H9 (cell line): ENCODE data around the gene MRPS23. TPM values are rescaled to one million over a fixed set of nuclear protein-coding genes. Genes with fewer than 3 reads are reported as not detected.

Source experiments
- DNase-seq: peaks from one replicate; pipeline ENCODE4 v3.0.0-alpha.2; 2017
- H2AFZ ChIP-seq: one replicate; pipeline ENCODE4 v1.6.1; 2013; ENCODE audit warnings: mild to moderate bottlenecking, low read length, control low read depth, moderate library complexity
- H2AK5ac ChIP-seq: 2 replicates; pipeline ENCODE4 v1.6.1; 2013; ENCODE audit warnings: low read length, control low read depth, mixed read lengths; ENCODE audit not compliant: insufficient read length
- H2BK120ac ChIP-seq: one replicate; pipeline ENCODE4 v1.6.1; 2013; ENCODE audit warnings: low read depth, mild to moderate bottlenecking, low read length, control low read depth, inconsistent platforms; ENCODE audit not compliant: poor library complexity, severe bottlenecking
- H2BK12ac ChIP-seq: 2 replicates; pipeline ENCODE4 v1.6.1; 2013; ENCODE audit warnings: low read length, control low read depth, mixed read lengths, low read depth; ENCODE audit not compliant: insufficient read length
- H2BK15ac ChIP-seq: 2 replicates; pipeline ENCODE4 v1.6.1; 2013; ENCODE audit warnings: low read depth, low read length, control low read depth
- H2BK20ac ChIP-seq: one replicate; pipeline ENCODE4 v1.6.1; 2013; ENCODE audit warnings: low read depth, mild to moderate bottlenecking, low read length, control low read depth, inconsistent platforms; ENCODE audit not compliant: poor library complexity, severe bottlenecking
- H2BK5ac ChIP-seq: 2 replicates; pipeline ENCODE4 v1.6.1; 2013; ENCODE audit warnings: low read length, control low read depth, mixed read lengths; ENCODE audit not compliant: insufficient read length
- H3K14ac ChIP-seq: 2 replicates; pipeline ENCODE4 v1.6.1; 2013; ENCODE audit warnings: low read length, control low read depth; ENCODE audit not compliant: insufficient read depth
- H3K18ac ChIP-seq: 2 replicates; pipeline ENCODE4 v1.6.1; 2013; ENCODE audit warnings: low read depth, mild to moderate bottlenecking, mixed read lengths, low read length, control low read depth; ENCODE audit not compliant: insufficient read length
- H3K23ac ChIP-seq: 2 replicates; pipeline ENCODE4 v1.6.1; 2013; ENCODE audit warnings: low read length, control low read depth, mixed read lengths, low read depth; ENCODE audit not compliant: insufficient read length
- H3K23me2 ChIP-seq: 2 replicates; pipeline ENCODE4 v1.6.1; 2013; ENCODE audit warnings: low read depth, mild to moderate bottlenecking, mixed read lengths, low read length, control low read depth; ENCODE audit not compliant: insufficient read length, poor library complexity, severe bottlenecking
- H3K27ac ChIP-seq: 2 replicates; pipeline ENCODE4 v1.5.1; 2013; ENCODE audit warnings: low read length, control low read depth, mixed read lengths, low read depth; ENCODE audit not compliant: insufficient read length
- H3K27me3 ChIP-seq: 2 replicates; pipeline ENCODE4 v1.6.1; 2013; ENCODE audit warnings: low read length, control low read depth, inconsistent platforms; ENCODE audit not compliant: insufficient read depth
- H3K4ac ChIP-seq: 2 replicates; pipeline ENCODE4 v1.6.1; 2013; ENCODE audit warnings: low read depth, mild to moderate bottlenecking, control low read depth, inconsistent platforms, low read length, moderate library complexity
- H3K4me1 ChIP-seq: 2 replicates; pipeline ENCODE4 v1.6.1; 2013; ENCODE audit warnings: low read length, control low read depth, inconsistent platforms; ENCODE audit not compliant: insufficient read depth
- H3K4me2 ChIP-seq: 2 replicates; pipeline ENCODE4 v1.6.1; 2013; ENCODE audit warnings: low read length, control low read depth, mixed read lengths; ENCODE audit not compliant: insufficient read length, insufficient read depth
- H3K56ac ChIP-seq: 2 replicates; pipeline ENCODE4 v1.6.1; 2013; ENCODE audit warnings: low read depth, mild to moderate bottlenecking, mixed read lengths, low read length, control low read depth; ENCODE audit not compliant: insufficient read length
- H3K79me1 ChIP-seq: 2 replicates; pipeline ENCODE4 v1.6.1; 2013; ENCODE audit warnings: low read depth, mild to moderate bottlenecking, moderate library complexity, low read length, control low read depth, inconsistent platforms; ENCODE audit not compliant: insufficient read depth, poor library complexity, severe bottlenecking
- H3K79me2 ChIP-seq: 2 replicates; pipeline ENCODE4 v1.6.1; 2013; ENCODE audit warnings: low read length, control low read depth, inconsistent platforms; ENCODE audit not compliant: insufficient read depth
- H3K9ac ChIP-seq: 2 replicates; pipeline ENCODE4 v1.6.1; 2013; ENCODE audit warnings: low read length, control low read depth, mixed read lengths; ENCODE audit not compliant: insufficient read length; ENCODE audit errors: extremely low read depth
- H3K9me3 ChIP-seq: one replicate; pipeline ENCODE4 v1.6.1; 2013; ENCODE audit warnings: low read depth, low read length, inconsistent platforms; ENCODE audit not compliant: control insufficient read depth
- H3T11ph ChIP-seq: one replicate; pipeline ENCODE4 v1.6.1; 2013; ENCODE audit warnings: mild to moderate bottlenecking, low read length, control low read depth, inconsistent platforms
- H4K20me1 ChIP-seq: one replicate; pipeline ENCODE4 v1.6.1; 2013; ENCODE audit not compliant: control insufficient read depth, insufficient read length, insufficient read depth
- H4K5ac ChIP-seq: 2 replicates; pipeline ENCODE4 v1.6.1; 2013; ENCODE audit warnings: low read depth, mild to moderate bottlenecking, mixed read lengths, low read length, control low read depth; ENCODE audit not compliant: insufficient read length
- H4K8ac ChIP-seq: replicated peaks from 2 replicates; pipeline ENCODE4 v1.6.1; 2013; ENCODE audit warnings: low read length, control low read depth, mixed read lengths, low read depth; ENCODE audit not compliant: insufficient read length
- H4K91ac ChIP-seq: 2 replicates; pipeline ENCODE4 v1.6.1; 2013; ENCODE audit warnings: low read depth, mild to moderate bottlenecking, moderate library complexity, mixed read lengths, low read length, control low read depth; ENCODE audit not compliant: insufficient read length
- H3K27ac Mint-ChIP-seq, 3 experiments: 2 replicates in 2 of 3; 3 replicates in 1 of 3; pipeline ENCODE4 v1.8.0; 2020 to 2021; ENCODE audit warnings: mixed read lengths in 3 of 3, mild to moderate bottlenecking in 1 of 3, moderate library complexity in 1 of 3
- H3K27me3 Mint-ChIP-seq: 2 replicates; pipeline ENCODE4 v1.8.0; 2021; ENCODE audit warnings: low read depth, mild to moderate bottlenecking, moderate library complexity, mixed read lengths
- H3K36me3 Mint-ChIP-seq, 3 experiments: 2 replicates in 2 of 3; 3 replicates in 1 of 3; pipeline ENCODE4 v1.8.0; 2020 to 2021; ENCODE audit warnings: low read depth in 3 of 3, mixed read lengths in 3 of 3; ENCODE audit not compliant: insufficient read depth in 1 of 3
- H3K4me1 Mint-ChIP-seq, 2 experiments: 2 replicates each; pipeline ENCODE4 v1.8.0; 2020; ENCODE audit warnings: mixed read lengths in 2 of 2
- H3K4me3 Mint-ChIP-seq, 2 experiments: 2 replicates in 1 of 2; 3 replicates in 1 of 2; pipeline ENCODE4 v1.8.0; 2020 to 2021; ENCODE audit warnings: mild to moderate bottlenecking in 2 of 2, mixed read lengths in 2 of 2, moderate library complexity in 1 of 2
- H3K9me3 Mint-ChIP-seq, 2 experiments: 2 replicates in 1 of 2; 3 replicates in 1 of 2; pipeline ENCODE4 v1.8.0; 2020; ENCODE audit warnings: mild to moderate bottlenecking in 2 of 2, mixed read lengths in 2 of 2, moderate library complexity in 1 of 2
- WGBS: extraction: QIAGEN DNeasy Blood & Tissue Kit; methylation state at CpG from one replicate; pipeline ENCODE4 v1.1.7; 2013; ENCODE audit warnings: missing lambda C conversion rate, low lambda C conversion rate, mixed read lengths; ENCODE audit not compliant: insufficient read length; ENCODE audit errors: extremely low coverage; 5-methylcytosine and 5-hydroxymethylcytosine counted together
- total RNA-seq: library from RNA; stranded (reverse); gene quantifications from 2 replicates; pipeline ENCODE4 v1.2.1, GENCODE V29; 2021
- TF ChIP-seq, protein P1 (sequence below): fragments of 200-600 bp; sonication (generic); conservative IDR thresholded peaks from 3 replicates; pipeline ENCODE4 v1.8.0; 2021; ENCODE audit warnings: antibody characterized with exemption, mild to moderate bottlenecking

MRPS23 gene
- total RNA-seq, 1 experiment from 2014 or later, result 62.0 TPM

DNA sequence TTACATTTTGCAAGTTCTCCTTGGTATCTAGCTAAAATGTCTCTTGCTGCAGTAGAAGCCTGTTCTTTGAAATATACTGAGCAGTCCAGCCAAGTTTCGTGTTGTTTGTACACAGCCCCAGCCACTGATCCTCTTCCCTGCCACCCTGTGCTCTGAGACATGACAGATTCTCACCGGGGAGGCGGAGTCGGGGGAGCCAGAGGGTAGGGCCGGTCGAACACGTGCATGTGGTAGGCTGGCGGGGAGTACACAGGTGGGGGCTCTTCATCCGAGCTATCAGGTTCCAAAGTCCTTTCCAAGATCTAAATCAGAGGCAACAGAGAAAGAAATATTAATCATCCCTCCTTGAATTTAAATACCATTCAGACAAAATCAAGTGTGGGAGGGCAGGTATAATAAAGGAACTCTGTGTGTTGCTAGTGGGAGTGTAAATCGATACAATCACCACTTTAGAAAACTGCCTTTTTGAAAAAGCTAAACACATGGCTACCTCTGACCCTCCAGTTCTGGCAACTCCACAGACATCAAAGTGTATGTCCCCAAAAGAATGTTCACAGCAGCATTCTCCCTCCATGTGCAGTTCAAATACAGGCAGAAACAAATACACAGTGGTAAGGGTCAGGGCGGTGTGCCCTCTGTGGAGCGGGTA is 29.7 kb upstream of the MRPS23 start:
- Histone ChIP-seq H2BK5ac (no peak overlapping the region), H4K5ac (no peak overlapping the region), H3K23me2 (peaks cover 3% of the 10 kb centered on the region), H4K8ac (no peak overlapping the region), H2AK5ac (no peak overlapping the region), H4K20me1 (peaks cover 4% of the 10 kb centered on the region), H3K14ac (no peak overlapping the region), H4K91ac (no peak overlapping the region), H3K79me1 (no peaks in the 10 kb centered on the region), H3K4me1 (peaks cover 29% of the 10 kb centered on the region), H3K56ac (no peak overlapping the region), H2BK12ac (no peak overlapping the region), H3K4me2 (no peak overlapping the region), H2BK120ac (no peak overlapping the region), H3K27ac (peak overlapping the region; percentile 2), H3T11ph (no peak overlapping the region), H3K23ac (no peak overlapping the region), H3K9ac (no peak overlapping the region), H3K4ac (no peak overlapping the region), H2AFZ (no peak overlapping the region), H3K27me3 (no peaks in the 10 kb centered on the region; the same call in 1 of the 2 replicates), H3K18ac (no peak overlapping the region), H2BK20ac (no peak overlapping the region), H3K79me2 (no peaks in the 10 kb centered on the region), H2BK15ac (no peak overlapping the region), H3K9me3 (no peaks in the 10 kb centered on the region)
- Mint-ChIP-seq H3K9me3 (peaks cover 5 to 9% of the 10 kb centered on the region in 2 experiments; a peak in 2 of 5 replicates), H3K36me3 (peaks cover 3 to 8% (median 5%) of the 10 kb centered on the region in 3 experiments; a peak in 5 of 7 replicates), H3K27me3 (peaks cover 55% of the 10 kb centered on the region), H3K4me3 (no peak overlapping the region; a peak in 2 of 5 replicates), H3K27ac (peak overlapping the region in 1 of 3 experiments; percentile 72; a peak in 2 of 7 replicates), H3K4me1 (peaks cover 61 to 66% of the 10 kb centered on the region in 2 experiments)
- TF ChIP-seq, protein P1, sequence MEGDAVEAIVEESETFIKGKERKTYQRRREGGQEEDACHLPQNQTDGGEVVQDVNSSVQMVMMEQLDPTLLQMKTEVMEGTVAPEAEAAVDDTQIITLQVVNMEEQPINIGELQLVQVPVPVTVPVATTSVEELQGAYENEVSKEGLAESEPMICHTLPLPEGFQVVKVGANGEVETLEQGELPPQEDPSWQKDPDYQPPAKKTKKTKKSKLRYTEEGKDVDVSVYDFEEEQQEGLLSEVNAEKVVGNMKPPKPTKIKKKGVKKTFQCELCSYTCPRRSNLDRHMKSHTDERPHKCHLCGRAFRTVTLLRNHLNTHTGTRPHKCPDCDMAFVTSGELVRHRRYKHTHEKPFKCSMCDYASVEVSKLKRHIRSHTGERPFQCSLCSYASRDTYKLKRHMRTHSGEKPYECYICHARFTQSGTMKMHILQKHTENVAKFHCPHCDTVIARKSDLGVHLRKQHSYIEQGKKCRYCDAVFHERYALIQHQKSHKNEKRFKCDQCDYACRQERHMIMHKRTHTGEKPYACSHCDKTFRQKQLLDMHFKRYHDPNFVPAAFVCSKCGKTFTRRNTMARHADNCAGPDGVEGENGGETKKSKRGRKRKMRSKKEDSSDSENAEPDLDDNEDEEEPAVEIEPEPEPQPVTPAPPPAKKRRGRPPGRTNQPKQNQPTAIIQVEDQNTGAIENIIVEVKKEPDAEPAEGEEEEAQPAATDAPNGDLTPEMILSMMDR, result no peak
- DNase-seq, result peak; percentile 71
- WGBS, result no CpG with 5 or more reads among the region's 12 CpGs
